ENCODE data around the gene RTF2. TPM values are rescaled to one million over a fixed set of nuclear protein-coding genes. Genes with fewer than 3 reads are reported as not detected.
"Not testable (repeated sequence)": the region's sequence is repeated elsewhere in the genome, so short reads cannot be mapped to it uniquely, and the experiment has no call there.

RTF2 gene
- total and polyA plus RNA-seq, 8 donors, result 5.5 to 87.5 (median 54.7) TPM

- TF ChIP-seq POLR2AphosphoS5 (IDR thresholded peaks at IDR 0.05) (no peak), POLR2A (IDR thresholded peaks at IDR 0.05) (no peak), EP300 (IDR thresholded peaks at IDR 0.05) (no peak)
- TF ChIP-seq, protein P1, sequence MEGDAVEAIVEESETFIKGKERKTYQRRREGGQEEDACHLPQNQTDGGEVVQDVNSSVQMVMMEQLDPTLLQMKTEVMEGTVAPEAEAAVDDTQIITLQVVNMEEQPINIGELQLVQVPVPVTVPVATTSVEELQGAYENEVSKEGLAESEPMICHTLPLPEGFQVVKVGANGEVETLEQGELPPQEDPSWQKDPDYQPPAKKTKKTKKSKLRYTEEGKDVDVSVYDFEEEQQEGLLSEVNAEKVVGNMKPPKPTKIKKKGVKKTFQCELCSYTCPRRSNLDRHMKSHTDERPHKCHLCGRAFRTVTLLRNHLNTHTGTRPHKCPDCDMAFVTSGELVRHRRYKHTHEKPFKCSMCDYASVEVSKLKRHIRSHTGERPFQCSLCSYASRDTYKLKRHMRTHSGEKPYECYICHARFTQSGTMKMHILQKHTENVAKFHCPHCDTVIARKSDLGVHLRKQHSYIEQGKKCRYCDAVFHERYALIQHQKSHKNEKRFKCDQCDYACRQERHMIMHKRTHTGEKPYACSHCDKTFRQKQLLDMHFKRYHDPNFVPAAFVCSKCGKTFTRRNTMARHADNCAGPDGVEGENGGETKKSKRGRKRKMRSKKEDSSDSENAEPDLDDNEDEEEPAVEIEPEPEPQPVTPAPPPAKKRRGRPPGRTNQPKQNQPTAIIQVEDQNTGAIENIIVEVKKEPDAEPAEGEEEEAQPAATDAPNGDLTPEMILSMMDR (IDR thresholded peaks at IDR 0.05), result no peak
- 79 to 91% (median 89%) methylated on average over 6 of the region's 6 CpGs for WGBS, 5 donors
- intact Hi-C loops (cut with DNase I; ENCODE audit: low total_unique reads), result no loop called here
These were observed 53.9 kb downstream of the RTF2 start for GRCh38 chr20:56522311-56522710.

DNA sequence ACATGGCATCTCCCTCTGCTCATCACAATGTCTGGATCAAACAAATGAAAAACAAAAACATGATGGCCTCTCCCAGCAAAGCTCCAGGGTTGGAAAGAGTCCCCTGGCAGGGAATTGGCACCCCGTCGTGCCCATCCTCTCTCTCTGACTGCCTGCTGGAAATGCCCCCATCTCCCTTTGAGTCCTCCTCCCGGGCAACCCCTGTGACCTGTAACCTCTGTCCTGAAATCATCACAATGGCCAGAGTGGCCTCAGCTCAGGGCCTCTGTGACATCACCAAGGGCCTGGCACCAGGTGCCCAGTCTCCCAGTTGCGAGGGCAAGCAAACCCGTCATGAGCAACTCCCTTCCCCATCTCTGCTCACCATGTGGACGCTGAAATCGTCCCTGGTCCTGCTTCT is 56.0 kb downstream of the RTF2 start, which contains the start of gene FAM209A:
Gene FAM209A, plus strand, starts transcription at position 301 of the 400 bp plus-strand sequence. Its CDS starts 65 bp downstream, at position 366.
- intact Hi-C loops (cut with DNase I; ENCODE audit: low total_unique reads); H3K27me3 ChIP-seq; H3K4me1 ChIP-seq; DNase-seq; H3K27ac ChIP-seq; H3K4me3 ChIP-seq: not testable (repeated sequence)
- WGBS, 5 donors, result 82 to 96% (median 90%) methylated on average over 5 to 7 of the region's 7 CpGs
- Histone ChIP-seq H3K36me3 (peaks cover 13 to 23% (median 18%) of the 10 kb centered on the region in 4 donors), H3K9me3 (peaks cover 14 to 23% (median 22%) of the 10 kb centered on the region in 4 donors)

More at GRCh38 chr20:56522311-56522710, 53.9 kb downstream of the RTF2 start:
- peaks cover 34 to 45% (median 39%) of the 10 kb centered on the region in 4 donors for H3K36me3 ChIP-seq
- DNase-seq, result no peak
- H3K4me3 ChIP-seq, result no peak overlapping the region
- no peak overlapping the region for H3K27ac ChIP-seq
- no peaks in the 10 kb centered on the region for H3K27me3 ChIP-seq
- no peaks in the 10 kb centered on the region for H3K4me1 ChIP-seq
- peaks cover 14 to 31% (median 28%) of the 10 kb centered on the region in 4 donors for H3K9me3 ChIP-seq

DNA sequence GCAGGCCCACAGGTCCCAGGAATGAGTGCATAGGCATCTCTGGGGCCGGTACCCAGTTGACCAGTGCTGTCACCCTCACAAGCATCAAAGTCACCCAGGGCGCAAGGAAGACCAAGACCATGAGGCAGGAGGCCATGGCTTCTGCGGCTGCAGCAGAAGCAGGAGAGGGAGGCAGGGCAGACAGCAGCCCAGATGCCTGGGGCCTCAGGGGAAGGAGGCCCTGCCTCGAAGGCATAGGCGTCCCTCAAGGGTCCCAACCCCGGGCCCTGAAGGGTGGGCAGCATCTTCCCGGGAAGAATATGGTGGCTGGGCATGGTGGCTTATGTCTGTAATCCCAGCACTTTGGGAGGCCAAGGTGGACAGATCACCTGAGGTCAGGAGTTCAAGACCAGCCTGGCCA is 59.1 kb downstream of the RTF2 start:
- Histone ChIP-seq H3K4me3 (no peak overlapping the region), H3K36me3 (no peaks in the 10 kb centered on the region), H3K27ac (no peak overlapping the region), H3K4me1 (no peaks in the 10 kb centered on the region), H3K27me3 (no peaks in the 10 kb centered on the region), H3K9me3 (no peaks in the 10 kb centered on the region)
- no peak for DNase-seq
- intact Hi-C loops (cut with DNase I; ENCODE audit: low total_unique reads), result no loop called here
- no peak for TF ChIP-seq EP300 (IDR thresholded peaks at IDR 0.05)
- TF ChIP-seq POLR2AphosphoS5 (IDR thresholded peaks at IDR 0.05), result no peak
- TF ChIP-seq, protein P1 (IDR thresholded peaks at IDR 0.05), result no peak
- no peak for TF ChIP-seq POLR2A (IDR thresholded peaks at IDR 0.05)
- 89 to 98% (median 95%) methylated on average over 4 to 7 of the region's 7 CpGs for WGBS, 5 donors

GRCh38 chr20:56532946-56533345 is 64.5 kb downstream of the RTF2 start, which contains the start of gene FAM209B:
Gene FAM209B, plus strand, starts transcription at chr20:56533246. Its CDS starts 96 bp downstream, at chr20:56533342.
- H3K27me3 ChIP-seq, H3K4me3 ChIP-seq, H3K9me3 ChIP-seq, H3K36me3 ChIP-seq, DNase-seq, H3K4me1 ChIP-seq, H3K27ac ChIP-seq: not testable (repeated sequence)
- intact Hi-C loops (cut with DNase I; ENCODE audit: low total_unique reads), result loop anchor here (10.0 kb wide), 1 partner anchor 62 kb away; no protein-coding TSS in a partner anchor
- WGBS, 5 donors, result 86 to 90% (median 88%) methylated on average over 8 to 9 of the region's 9 CpGs

GRCh38 chr20:56537997-56538396 is 69.6 kb downstream of the RTF2 start:
- TF ChIP-seq POLR2AphosphoS5 (IDR thresholded peaks at IDR 0.05) (no peak), POLR2A (IDR thresholded peaks at IDR 0.05) (no peak), EP300 (IDR thresholded peaks at IDR 0.05) (no peak)
- TF ChIP-seq, protein P1 (IDR thresholded peaks at IDR 0.05), result no peak
- intact Hi-C loops (cut with DNase I; ENCODE audit: low total_unique reads), result loop anchor here (10.0 kb wide), 1 partner anchor 57 kb away; no protein-coding TSS in a partner anchor
- WGBS, 5 donors, result 33 to 65% (median 41%) methylated on average over 3 of the region's 3 CpGs
- H3K36me3 ChIP-seq, result no peaks in the 10 kb centered on the region
- H3K4me1 ChIP-seq, result no peaks in the 10 kb centered on the region
- H3K4me3 ChIP-seq, result no peak overlapping the region
- no peak for DNase-seq
- no peaks in the 10 kb centered on the region for H3K27me3 ChIP-seq
- no peak overlapping the region for H3K27ac ChIP-seq
- no peaks in the 10 kb centered on the region for H3K9me3 ChIP-seq
